ENCODE results near the gene SEC63. TPM values are rescaled to one million over a fixed set of nuclear protein-coding genes. Genes with fewer than 3 reads are reported as not detected.
A peak's percentile ranks its signal among the peaks of the same experiment; 100 is the strongest.

SEC63 gene, protein sequence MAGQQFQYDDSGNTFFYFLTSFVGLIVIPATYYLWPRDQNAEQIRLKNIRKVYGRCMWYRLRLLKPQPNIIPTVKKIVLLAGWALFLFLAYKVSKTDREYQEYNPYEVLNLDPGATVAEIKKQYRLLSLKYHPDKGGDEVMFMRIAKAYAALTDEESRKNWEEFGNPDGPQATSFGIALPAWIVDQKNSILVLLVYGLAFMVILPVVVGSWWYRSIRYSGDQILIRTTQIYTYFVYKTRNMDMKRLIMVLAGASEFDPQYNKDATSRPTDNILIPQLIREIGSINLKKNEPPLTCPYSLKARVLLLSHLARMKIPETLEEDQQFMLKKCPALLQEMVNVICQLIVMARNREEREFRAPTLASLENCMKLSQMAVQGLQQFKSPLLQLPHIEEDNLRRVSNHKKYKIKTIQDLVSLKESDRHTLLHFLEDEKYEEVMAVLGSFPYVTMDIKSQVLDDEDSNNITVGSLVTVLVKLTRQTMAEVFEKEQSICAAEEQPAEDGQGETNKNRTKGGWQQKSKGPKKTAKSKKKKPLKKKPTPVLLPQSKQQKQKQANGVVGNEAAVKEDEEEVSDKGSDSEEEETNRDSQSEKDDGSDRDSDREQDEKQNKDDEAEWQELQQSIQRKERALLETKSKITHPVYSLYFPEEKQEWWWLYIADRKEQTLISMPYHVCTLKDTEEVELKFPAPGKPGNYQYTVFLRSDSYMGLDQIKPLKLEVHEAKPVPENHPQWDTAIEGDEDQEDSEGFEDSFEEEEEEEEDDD
- 10 to 100 TPM; 24.2 to 44.9 (median 37.2) TPM for total RNA-seq

- Histone ChIP-seq H3K9me3 (no peaks in the 10 kb centered on the region), H3K27ac (replicated peaks in 1 of 4) (peak within 1 kb of the TSS; percentile 91 to 97 (median 92)), H3K4me3 (peak within 1 kb of the TSS; percentile 70 to 99 (median 96)), H3K4me1 (peaks cover 21 to 46% (median 32%) of the 10 kb centered on the region in 4 donors), H3K27me3 (no peaks in the 10 kb centered on the region), H3K36me3 (no peaks in the 10 kb centered on the region)
- peak; percentile 98 for DNase-seq (ENCODE audit: extremely low spot score)
- TF ChIP-seq, protein P1, sequence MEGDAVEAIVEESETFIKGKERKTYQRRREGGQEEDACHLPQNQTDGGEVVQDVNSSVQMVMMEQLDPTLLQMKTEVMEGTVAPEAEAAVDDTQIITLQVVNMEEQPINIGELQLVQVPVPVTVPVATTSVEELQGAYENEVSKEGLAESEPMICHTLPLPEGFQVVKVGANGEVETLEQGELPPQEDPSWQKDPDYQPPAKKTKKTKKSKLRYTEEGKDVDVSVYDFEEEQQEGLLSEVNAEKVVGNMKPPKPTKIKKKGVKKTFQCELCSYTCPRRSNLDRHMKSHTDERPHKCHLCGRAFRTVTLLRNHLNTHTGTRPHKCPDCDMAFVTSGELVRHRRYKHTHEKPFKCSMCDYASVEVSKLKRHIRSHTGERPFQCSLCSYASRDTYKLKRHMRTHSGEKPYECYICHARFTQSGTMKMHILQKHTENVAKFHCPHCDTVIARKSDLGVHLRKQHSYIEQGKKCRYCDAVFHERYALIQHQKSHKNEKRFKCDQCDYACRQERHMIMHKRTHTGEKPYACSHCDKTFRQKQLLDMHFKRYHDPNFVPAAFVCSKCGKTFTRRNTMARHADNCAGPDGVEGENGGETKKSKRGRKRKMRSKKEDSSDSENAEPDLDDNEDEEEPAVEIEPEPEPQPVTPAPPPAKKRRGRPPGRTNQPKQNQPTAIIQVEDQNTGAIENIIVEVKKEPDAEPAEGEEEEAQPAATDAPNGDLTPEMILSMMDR (IDR thresholded peaks at IDR 0.05) = no peak
- TF ChIP-seq EP300 (IDR thresholded peaks at IDR 0.05) (no peak), POLR2AphosphoS5 (IDR thresholded peaks at IDR 0.05) (peak; percentile 83 to 93), POLR2A (IDR thresholded peaks at IDR 0.05; ENCODE audit: low read depth) (peak; percentile 85)
- WGBS = 1% methylated on average over 20 of the region's 69 CpGs
- intact Hi-C loops (cut with DNase I) = loop anchor here (5.0 kb wide), 1 partner anchor 114 kb away; the partner anchor contains the start of gene OSTM1
These were observed at the start of gene SEC63 for GRCh38 chr6:107957909-107958688. TSS of gene SEC63 (minus strand) at chr6:107958208. CDS start at chr6:107958009, 199 bp downstream.

DNA sequence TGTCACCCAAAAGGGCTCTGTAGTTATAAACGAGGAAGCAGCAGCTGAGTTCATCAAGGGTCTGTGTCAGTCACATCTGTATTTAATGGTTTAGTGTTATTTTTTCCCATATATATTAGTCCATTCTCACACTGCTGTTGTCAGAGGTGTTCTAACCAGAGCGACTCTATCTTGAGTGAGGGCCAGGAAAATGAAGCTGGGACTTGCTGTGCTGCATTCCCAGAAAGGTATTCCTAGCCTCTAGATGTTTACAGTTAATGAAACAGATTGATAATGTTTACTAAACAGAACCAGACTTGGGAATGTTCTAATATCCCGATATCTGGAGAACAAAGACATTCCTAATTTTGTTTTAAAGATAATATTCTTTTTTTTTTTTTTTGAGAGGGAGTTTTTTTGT, 48.0 kb upstream of the SEC63 start:
- Histone ChIP-seq H3K4me1 (peaks cover 0 to 5% (median 0%) of the 10 kb centered on the region in 4 donors), H3K27me3 (no peaks in the 10 kb centered on the region), H3K4me3 (no peak overlapping the region), H3K36me3 (no peaks in the 10 kb centered on the region), H3K27ac (replicated peaks in 1 of 4) (no peak overlapping the region), H3K9me3 (peaks cover 0 to 20% (median 13%) of the 10 kb centered on the region in 4 donors)
- WGBS = 79% methylated on average over 3 of the region's 3 CpGs
- no peak for TF ChIP-seq POLR2A (IDR thresholded peaks at IDR 0.05; ENCODE audit: low read depth)
- TF ChIP-seq POLR2AphosphoS5 (IDR thresholded peaks at IDR 0.05) = no peak
- TF ChIP-seq, protein P1 (IDR thresholded peaks at IDR 0.05) = no peak
- no peak for DNase-seq (ENCODE audit: extremely low spot score)
- intact Hi-C loops (cut with DNase I) = no loop called here

DNA sequence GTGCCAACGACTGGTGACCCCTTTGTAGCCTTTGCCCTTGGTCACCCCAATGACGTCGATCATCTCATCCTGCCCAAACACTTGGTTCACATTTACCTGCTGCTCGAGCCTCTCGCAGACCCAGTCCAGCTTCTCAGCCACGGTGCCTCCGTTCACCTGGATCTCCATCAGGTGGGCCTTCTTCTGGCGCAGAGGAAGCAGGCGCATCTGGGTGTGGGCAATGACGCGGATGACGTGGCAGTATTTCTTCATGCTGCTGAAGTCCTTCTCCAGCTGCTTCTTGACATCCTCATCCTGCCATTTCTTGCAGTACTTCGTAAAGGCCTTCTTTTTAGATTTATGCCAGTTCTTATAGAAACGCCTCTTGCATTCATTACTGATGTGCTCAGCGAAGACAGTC, 46.9 kb upstream of the SEC63 start:
- intact Hi-C loops (cut with DNase I) = no loop called here
- Histone ChIP-seq H3K9me3 (peaks cover 0 to 19% (median 13%) of the 10 kb centered on the region in 4 donors), H3K27me3 (no peaks in the 10 kb centered on the region), H3K4me1 (peaks cover 0 to 5% (median 0%) of the 10 kb centered on the region in 4 donors), H3K4me3 (no peak overlapping the region), H3K27ac (replicated peaks in 1 of 4) (no peak overlapping the region), H3K36me3 (no peaks in the 10 kb centered on the region)
- DNase-seq (ENCODE audit: extremely low spot score) = no peak
- 96% methylated on average over 15 of the region's 15 CpGs for WGBS
- TF ChIP-seq POLR2AphosphoS5 (IDR thresholded peaks at IDR 0.05) = no peak
- TF ChIP-seq EP300 (IDR thresholded peaks at IDR 0.05) = no peak
- TF ChIP-seq, protein P1 (IDR thresholded peaks at IDR 0.05) = no peak
- no peak for TF ChIP-seq POLR2A (IDR thresholded peaks at IDR 0.05; ENCODE audit: low read depth)

DNA sequence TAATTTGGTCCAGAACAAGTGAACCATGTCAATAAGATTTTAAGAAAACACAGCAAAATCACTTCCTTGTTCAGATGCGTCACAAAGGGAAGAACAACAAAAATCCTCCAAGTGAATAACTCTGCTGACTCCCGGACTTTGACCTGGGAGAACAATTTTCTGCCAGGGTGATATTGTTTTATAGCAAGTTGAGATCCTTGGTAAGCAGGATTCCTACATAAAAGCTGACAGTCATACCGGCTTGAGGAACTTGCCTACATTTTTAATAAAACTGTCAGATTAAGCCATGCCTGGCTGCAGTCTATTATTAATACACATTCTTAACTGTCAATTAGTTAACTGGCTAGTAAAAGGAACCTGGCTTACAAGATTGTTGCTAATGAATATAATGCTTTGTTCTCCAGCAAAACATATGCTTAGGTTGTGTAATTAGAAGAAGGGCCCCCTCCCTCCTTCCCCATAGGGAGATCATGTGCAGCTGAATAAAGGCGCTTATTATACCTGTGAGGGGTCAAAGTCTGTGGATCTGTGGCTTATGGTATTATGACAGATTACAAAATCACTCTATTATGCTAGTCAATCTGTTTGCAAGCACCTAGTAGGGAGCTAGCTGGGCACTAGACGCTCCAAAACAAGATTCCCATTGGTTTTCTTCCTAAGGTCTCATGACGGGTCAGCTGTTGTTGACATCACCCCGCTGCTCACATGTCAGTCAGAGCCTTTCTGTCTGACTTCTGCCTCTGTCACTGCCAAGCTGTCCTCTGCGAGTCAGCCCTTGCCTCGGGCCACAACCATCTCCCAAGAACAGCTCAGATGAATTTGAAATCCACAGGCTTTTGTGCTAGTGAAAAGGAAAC, 44.6 kb upstream of the SEC63 start:
- Histone ChIP-seq H3K4me3 (no peak overlapping the region), H3K9me3 (no peaks in the 10 kb centered on the region), H3K27me3 (no peaks in the 10 kb centered on the region), H3K4me1 (peaks cover 0 to 5% (median 0%) of the 10 kb centered on the region in 4 donors), H3K36me3 (no peaks in the 10 kb centered on the region), H3K27ac (replicated peaks in 1 of 4) (no peak overlapping the region)
- WGBS = 65% methylated on average over 9 of the region's 9 CpGs
- no peak for DNase-seq (ENCODE audit: extremely low spot score)
- no peak for TF ChIP-seq POLR2A (IDR thresholded peaks at IDR 0.05; ENCODE audit: low read depth)
- no peak for TF ChIP-seq POLR2AphosphoS5 (IDR thresholded peaks at IDR 0.05)
- TF ChIP-seq, protein P1 (IDR thresholded peaks at IDR 0.05) = no peak
- TF ChIP-seq EP300 (IDR thresholded peaks at IDR 0.05) = no peak
- intact Hi-C loops (cut with DNase I) = no loop called here

Measured in esophagus muscularis mucosa (tissue), 4 donors.